GM12864 (cell line): Measurements from ENCODE around the gene PCID2.

ENCODE experiments used
- DNase-seq: peaks from one replicate; pipeline ENCODE4 v3.0.0-alpha.2; 2011; ENCODE audit warnings: low read depth
- H3K4me3 ChIP-seq: 2 replicates; pipeline ENCODE4 v1.5.1; 2011; ENCODE audit warnings: mild to moderate bottlenecking, low read depth, low read length, control low read depth
- CTCF ChIP-seq: IDR thresholded peaks from 2 replicates; pipeline ENCODE4 v1.5.1; 2011; ENCODE audit warnings: low read depth, mild to moderate bottlenecking, moderate library complexity, low read length, control low read depth, inconsistent platforms; ENCODE audit errors: missing control alignments

PCID2 gene

GRCh38 chr13:113138792-113139551 is 69.5 kb downstream of the PCID2 start:
- H3K4me3 ChIP-seq, result no peak overlapping the region
- TF ChIP-seq CTCF, result no peak
- DNase-seq, result no peak

DNA sequence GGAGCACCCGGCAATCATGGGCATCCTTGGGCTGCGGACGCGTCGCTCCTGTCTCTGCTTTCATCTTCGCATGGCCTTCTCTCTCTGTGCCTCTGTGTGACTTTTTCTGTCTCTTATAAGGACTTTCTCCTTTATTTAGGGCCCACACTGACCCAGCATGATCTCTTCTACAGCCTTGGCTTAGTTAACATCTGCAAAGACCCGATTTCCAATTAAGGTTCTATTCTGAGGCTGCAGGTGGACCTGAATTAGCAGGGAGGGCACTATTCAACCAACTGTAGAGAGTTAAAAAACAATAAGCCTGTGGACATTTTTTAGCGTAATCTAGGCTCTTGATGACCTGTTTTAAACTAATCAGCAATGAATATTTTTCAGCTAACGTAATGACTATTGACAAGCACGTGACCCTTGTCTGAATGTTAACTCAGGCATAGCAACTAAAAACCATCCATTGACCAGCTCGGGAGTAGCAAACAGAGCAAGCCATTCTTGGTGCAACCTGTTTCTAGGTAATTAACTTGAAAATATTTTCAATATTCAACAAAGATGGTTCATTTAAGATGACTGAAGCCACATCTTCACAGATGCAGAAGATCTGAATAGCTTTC is 70.7 kb downstream of the PCID2 start:
- TF ChIP-seq CTCF, result no peak
- no peak overlapping the region for H3K4me3 ChIP-seq
- no peak for DNase-seq

DNA sequence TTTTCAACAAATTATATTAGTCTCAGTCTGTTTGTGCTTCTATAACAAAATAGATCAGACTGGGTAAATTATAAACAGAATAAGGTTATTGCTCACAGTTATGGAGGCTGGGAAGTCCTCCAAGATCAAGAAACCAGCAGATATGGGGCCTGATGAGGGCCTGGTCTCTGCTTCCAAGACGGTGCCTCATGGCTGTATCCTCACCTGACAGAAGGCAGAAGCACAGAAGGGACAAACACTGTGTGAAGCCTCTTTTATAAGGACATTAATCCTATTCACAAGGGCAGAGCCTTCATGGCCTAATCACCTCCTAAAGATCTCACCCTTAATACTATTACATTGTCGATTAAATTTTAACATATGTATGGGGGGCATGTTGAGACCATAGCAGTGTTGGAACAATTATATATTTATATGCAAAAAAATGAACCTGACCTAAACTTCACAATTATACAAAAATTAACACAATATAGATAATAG is 73.1 kb downstream of the PCID2 start:
- DNase-seq, result no peak
- no peak for TF ChIP-seq CTCF
- H3K4me3 ChIP-seq, result no peak overlapping the region

DNA sequence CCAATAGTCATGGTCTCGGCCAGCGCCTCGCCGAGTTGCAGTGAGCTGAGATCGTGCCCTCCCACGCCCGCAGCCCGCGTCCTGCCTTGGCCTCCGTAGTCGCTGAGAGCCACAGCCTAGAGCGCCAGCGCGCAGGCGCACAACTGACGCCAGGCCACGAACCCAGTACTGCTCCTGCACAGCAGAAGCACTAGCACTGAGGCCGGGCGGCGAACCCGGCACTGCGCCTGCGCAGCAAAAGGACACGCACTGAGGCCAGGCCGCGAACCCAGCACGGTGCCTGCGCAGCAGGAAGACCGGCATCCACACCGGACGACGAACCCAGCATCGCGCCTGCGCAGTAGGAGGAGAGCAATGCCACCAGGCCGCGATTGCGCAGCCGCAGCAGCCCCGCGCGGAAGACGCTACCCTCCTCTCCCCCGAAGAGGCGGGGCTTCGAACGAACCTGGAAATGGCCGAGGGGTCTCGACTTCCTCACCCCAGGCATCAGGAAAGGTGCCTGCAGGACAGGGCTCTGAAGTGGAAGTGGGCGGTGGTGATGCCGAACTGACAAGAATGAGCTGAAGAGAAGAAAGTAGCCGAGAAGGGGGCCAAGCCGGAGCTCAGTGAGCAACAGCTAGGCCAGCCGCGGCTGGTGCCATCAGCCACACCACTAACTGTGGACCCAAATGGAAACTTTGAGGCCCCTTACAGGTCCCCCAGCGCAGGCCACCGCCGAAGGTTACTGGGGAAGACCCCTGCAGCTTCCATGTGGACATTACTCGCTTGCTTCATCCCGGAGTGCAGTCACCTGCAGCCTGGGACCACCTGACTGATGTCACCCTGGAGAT is 78.3 kb downstream of the PCID2 start:
- TF ChIP-seq CTCF, result no peak
- no peak overlapping the region for H3K4me3 ChIP-seq
- no peak for DNase-seq

GRCh38 chr13:113129480-113129879 is 79.0 kb downstream of the PCID2 start:
- no peak for TF ChIP-seq CTCF

More at GRCh38 chr13:113129480-113129879, 79.0 kb downstream of the PCID2 start:
- H3K4me3 ChIP-seq, result no peak overlapping the region
- DNase-seq, result no peak
